ENCODE measurements around the gene CREB3L4.

DNA sequence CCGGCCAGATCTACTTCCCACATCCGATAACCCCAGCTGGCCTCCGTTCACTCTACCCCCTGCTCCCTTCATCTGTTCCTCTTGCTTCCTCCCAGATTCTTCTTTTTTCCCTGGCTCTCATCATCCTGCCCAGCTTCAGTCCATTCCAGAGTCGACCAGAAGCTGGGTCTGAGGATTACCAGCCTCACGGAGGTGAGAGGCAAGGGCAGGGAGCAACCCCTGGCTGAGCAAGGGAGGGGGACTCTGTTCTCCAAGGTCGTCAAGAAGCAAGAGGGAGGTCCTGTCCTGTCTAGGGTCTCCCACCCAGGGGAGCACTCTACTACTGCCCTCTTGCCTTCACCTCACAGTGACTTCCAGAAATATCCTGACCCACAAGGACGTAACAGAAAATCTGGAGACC, 5.8 kb downstream of the CREB3L4 start:
- TF ChIP-seq EZH2phosphoT487 (IDR thresholded peaks at IDR 0.05; ENCODE audit: low read depth, severe bottlenecking, unreplicated experiment): no peak
- TF ChIP-seq, protein P1, sequence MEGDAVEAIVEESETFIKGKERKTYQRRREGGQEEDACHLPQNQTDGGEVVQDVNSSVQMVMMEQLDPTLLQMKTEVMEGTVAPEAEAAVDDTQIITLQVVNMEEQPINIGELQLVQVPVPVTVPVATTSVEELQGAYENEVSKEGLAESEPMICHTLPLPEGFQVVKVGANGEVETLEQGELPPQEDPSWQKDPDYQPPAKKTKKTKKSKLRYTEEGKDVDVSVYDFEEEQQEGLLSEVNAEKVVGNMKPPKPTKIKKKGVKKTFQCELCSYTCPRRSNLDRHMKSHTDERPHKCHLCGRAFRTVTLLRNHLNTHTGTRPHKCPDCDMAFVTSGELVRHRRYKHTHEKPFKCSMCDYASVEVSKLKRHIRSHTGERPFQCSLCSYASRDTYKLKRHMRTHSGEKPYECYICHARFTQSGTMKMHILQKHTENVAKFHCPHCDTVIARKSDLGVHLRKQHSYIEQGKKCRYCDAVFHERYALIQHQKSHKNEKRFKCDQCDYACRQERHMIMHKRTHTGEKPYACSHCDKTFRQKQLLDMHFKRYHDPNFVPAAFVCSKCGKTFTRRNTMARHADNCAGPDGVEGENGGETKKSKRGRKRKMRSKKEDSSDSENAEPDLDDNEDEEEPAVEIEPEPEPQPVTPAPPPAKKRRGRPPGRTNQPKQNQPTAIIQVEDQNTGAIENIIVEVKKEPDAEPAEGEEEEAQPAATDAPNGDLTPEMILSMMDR (IDR thresholded peaks at IDR 0.05; ENCODE audit: poor library complexity): no peak
- no peak for TF ChIP-seq EZH2 (IDR thresholded peaks at IDR 0.05; ENCODE audit: borderline replicate concordance)
